Subcutaneous adipose tissue (tissue), 4 donors: ENCODE data around the gene LYG2. TPM values are rescaled to one million over a fixed set of nuclear protein-coding genes. Genes with fewer than 3 reads are reported as not detected.

Experiments used
- small RNA-seq: library from RNA; depleted of rRNA; stranded (forward); fragments of <200 nt; gene quantifications from one replicate; pipeline ENCODE3, GENCODE V24; 2016
- total RNA-seq, 4 donors: library from RNA; depleted of rRNA; stranded (reverse); fragments of >200 nt; gene quantifications; one replicate each; pipeline ENCODE4 v1.1.0, GENCODE V29; 2016
- TF ChIP-seq, protein P1 (sequence below): fragments of 450-650 bp; IDR thresholded peaks from one replicate; pipeline ENCODE4 v1.5.1; 2016; ENCODE audit warnings: low read depth, mild to moderate bottlenecking, control low read depth, antibody characterized with exemption, moderate library complexity

LYG2 gene
- total RNA-seq, 4 donors from 2014 or later = not detected

DNA sequence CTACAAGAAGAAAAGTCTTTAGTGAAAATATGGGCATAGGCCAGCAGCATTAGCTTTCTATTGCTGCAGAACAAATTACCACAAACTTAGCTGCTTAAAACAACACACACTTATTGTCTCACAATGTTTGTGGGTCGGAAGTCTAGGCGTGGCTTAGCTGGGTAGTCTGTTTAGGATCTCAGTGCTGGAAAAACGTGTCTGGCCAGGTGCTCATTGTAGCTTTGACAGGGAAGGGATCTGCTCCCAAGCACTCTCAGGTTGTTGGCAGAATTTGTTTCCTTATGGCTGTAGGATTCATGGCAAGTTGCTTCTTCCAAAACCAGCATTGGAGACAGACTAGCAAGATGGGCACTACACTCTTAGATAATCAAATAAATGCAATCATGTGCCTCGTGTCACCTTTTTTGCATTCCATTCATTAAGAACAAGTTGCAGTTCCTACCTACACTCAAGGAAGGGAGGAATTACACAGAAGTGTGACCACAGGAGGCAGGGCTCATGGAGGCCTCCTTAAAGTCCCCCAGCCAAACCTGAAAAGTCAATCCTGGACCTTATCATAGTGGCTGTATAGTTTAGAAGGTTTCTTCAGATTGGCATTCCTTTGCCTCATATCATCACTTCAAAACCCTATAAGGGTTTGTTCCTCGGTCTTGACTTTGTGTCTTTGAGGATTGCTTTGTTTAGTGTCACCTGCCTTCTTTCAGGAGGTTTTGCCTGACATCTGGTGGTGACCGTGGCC, 57.2 kb downstream of the LYG2 start:
- TF ChIP-seq, protein P1, sequence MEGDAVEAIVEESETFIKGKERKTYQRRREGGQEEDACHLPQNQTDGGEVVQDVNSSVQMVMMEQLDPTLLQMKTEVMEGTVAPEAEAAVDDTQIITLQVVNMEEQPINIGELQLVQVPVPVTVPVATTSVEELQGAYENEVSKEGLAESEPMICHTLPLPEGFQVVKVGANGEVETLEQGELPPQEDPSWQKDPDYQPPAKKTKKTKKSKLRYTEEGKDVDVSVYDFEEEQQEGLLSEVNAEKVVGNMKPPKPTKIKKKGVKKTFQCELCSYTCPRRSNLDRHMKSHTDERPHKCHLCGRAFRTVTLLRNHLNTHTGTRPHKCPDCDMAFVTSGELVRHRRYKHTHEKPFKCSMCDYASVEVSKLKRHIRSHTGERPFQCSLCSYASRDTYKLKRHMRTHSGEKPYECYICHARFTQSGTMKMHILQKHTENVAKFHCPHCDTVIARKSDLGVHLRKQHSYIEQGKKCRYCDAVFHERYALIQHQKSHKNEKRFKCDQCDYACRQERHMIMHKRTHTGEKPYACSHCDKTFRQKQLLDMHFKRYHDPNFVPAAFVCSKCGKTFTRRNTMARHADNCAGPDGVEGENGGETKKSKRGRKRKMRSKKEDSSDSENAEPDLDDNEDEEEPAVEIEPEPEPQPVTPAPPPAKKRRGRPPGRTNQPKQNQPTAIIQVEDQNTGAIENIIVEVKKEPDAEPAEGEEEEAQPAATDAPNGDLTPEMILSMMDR = no peak

Small RNA genes lying within 50 kb of the gene (small RNA-seq; reads per million reads assigned to genes)
- gene AC092587.1 = not detected

Other genes with a start within 250 kb of the LYG2 start
- 1 to 10 TPM in 1 of 4 donors, under 1 TPM in 1, not detected in 2; 0.44 to 1.0 TPM for gene C2orf15, start 114.0 kb downstream of the LYG2 start, total RNA-seq
- gene TSGA10, start 100.7 kb downstream of the LYG2 start, total RNA-seq = 10 to 100 TPM in 1 of 4 donors, 1 to 10 TPM in 3; 5.2 to 11.0 (median 8.0) TPM
- 10 to 100 TPM in 1 of 4 donors, 1 to 10 TPM in 3; 3.6 to 10.9 (median 5.8) TPM for gene LIPT1, start 100.7 kb downstream of the LYG2 start, total RNA-seq
- 10 to 100 TPM; 21.1 to 33.7 (median 31.2) TPM for gene MITD1, start 74.6 kb downstream of the LYG2 start, total RNA-seq
- gene MRPL30, start 74.5 kb downstream of the LYG2 start, total RNA-seq = 10 to 100 TPM; 22.2 to 42.7 (median 26.2) TPM
- 1 to 10 TPM in 2 of 4 donors, under 1 TPM in 1, not detected in 1; 0.51 to 4.0 (median 1.8) TPM for gene LYG1, start 45.5 kb upstream of the LYG2 start, total RNA-seq
- 10 to 100 TPM; 27.1 to 73.2 (median 36.5) TPM for gene TXNDC9, start 80.7 kb upstream of the LYG2 start, total RNA-seq
- gene EIF5B, start 81.7 kb upstream of the LYG2 start, total RNA-seq = 10 to 100 TPM; 28.1 to 53.8 (median 33.9) TPM
- gene REV1, start 234.4 kb upstream of the LYG2 start, total RNA-seq = 10 to 100 TPM; 39.4 to 65.9 (median 52.8) TPM